Stimulated activated CD8-positive, alpha-beta memory T cell treated with anti-CD3 and anti-CD28 coated beads, Interleukin-12 subunit alpha, Interleukin-12 subunit beta, amount 100 ng/mL, for 4 hours (primary cell): ENCODE results near the gene PTGDS.

Experiments used
- DNase-seq: peaks from one replicate; pipeline ENCODE4 v3.0.0-alpha.2; 2020; ENCODE audit warnings: low read depth

PTGDS gene

GRCh38 chr9:136945333-136946227, 31.7 kb upstream of the PTGDS start:
- DNase-seq, result no peak

DNA sequence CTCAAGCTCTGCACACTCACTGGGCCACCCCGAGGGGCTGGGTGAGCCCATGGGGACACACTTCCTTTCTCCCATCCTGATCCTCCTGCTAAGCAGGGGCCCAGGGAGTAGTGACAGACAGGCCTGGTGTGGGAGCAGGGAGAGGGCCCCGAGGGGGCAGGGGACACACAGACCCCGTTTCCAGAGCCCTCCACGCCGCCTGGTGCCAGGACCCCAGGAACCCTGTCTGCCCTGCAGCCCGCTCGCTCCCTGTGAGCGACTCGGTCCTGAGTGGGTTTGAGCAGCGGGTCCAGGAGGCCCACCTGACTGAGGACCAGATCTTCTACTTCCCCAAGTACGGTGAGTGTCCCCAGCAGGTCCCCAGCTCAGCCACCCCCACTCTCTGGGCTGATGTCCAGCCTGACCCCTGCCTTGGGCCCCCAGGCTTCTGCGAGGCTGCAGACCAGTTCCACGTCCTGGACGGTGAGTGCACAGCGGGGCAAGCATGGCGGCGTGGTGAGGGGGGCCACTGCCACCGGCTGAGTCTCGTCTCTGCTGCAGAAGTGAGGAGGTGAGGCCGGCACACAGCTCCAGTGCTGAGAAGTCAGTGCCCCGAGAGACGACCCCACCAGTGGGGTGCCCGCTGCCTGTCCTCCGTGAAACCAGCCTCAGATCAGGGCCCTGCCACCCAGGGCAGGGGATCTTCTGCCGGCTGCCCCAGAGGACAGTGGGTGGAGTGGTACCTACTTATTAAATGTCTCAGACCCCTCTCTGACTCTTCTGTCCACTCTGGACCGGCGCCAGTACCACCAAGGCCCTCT, 30.9 kb upstream of the PTGDS start:
- no peak for DNase-seq

- DNase-seq, result no peak
These were observed 30.0 kb upstream of the PTGDS start for GRCh38 chr9:136947028-136947891.

- no peak for DNase-seq
These were observed 29.3 kb upstream of the PTGDS start for GRCh38 chr9:136947955-136948510.

DNA sequence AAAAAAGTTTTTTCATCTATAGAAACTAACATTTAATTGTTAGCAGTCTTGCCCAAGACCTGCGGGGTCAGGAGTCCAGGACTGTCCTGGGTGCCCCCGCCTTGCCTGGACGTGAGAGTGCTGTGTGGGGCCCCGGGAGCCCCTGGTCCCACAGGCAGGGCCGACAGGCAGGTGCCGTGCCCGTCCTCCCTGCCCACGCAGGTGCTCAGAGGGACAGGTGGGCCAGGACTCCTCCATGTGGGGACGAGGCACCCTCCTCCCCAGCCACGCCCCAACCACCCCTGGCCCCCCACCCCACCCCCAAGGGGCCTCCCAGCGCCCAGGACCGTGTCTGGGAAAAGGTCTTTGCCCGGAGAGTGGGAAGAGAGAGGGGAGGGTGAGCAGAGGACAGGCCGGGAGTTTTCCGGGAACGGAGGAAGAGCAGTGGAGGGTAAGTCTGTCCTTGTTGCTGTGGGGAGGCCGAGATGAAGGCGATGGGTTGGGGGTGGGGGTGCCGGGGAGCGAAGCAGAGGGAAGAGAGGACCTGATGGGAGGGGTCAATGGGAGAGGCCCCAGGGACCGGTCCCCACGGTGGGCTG, 28.0 kb upstream of the PTGDS start:
- DNase-seq, result no peak

DNA sequence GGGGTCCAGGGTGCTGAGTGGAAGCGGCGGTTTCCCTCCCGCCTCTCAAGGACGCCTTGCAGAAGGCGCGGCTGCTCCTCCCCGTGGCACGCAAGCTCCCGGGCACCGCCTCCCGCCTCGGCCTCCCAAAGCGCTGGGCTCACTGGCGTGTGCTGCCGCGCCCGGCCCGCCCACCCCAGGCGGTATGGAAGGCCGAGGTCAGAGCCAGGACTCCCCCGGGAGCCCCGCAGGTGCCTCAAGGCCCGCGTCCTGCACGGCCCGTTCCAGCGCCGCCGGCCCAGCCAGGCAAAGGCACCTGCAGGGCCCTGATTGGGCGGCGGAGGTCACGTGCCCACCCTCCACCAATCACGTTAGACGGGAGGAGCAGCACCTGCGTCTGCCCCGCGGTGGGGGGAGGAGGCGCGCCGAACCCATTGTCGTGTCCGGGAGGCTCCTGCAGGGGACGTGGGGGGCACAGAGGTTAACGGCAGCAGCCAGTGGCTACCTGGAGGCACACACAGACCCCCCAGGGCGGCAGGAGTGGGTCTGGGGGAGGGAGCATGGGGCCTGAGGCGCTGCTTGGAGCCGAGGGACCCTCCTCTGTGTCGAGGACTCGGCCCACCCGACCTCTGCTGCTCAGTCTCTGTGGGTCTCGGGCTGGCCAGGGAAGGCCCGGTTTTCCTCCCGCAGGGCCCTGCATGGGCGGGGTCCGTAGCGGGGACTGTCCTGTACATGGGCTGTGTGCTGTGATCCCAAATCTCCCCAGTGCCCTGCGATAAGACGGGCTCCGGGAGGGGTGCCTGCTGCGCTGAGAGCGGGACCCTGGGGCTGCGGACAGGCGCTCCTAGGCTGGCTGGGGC, 27.3 kb upstream of the PTGDS start:
- peak; percentile 95 for DNase-seq

DNA sequence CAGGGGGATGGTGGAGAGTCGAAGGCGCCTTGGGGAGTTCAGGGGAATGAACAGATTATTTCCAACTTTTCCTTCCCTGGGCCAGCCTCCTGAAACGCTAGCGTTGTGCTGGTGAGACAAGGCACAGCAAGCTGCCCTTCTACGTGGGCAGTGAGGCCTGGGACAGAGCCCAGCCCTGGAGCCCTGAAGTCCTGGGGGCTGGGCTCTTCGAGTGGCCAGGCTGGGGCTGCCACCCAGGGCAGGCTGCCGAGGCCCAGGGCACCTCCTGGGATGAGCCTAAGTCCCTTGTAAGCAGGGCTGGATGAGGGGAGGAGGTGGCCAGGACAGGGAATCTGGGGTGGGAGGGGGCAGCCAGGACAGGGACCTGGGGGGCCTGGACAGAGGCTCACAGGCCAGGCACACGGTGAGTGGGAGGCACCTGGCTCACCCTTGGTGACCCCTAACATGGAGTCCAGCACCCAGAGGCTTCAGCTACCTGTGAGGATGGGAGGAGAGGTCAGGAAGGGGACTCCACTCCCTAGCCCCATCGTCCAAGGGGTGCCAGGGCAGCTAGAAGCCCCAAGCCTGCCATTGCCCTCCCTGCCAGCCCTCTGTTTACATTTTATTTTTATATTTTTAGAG, 26.5 kb upstream of the PTGDS start:
- DNase-seq, result no peak

GRCh38 chr9:136951541-136952320, 25.6 kb upstream of the PTGDS start, which contains the start of gene LCN12:
LCN12 (plus strand) TSS chr9:136952273; CDS start chr9:136952328, 55 bp downstream.
- DNase-seq, result no peak

DNA sequence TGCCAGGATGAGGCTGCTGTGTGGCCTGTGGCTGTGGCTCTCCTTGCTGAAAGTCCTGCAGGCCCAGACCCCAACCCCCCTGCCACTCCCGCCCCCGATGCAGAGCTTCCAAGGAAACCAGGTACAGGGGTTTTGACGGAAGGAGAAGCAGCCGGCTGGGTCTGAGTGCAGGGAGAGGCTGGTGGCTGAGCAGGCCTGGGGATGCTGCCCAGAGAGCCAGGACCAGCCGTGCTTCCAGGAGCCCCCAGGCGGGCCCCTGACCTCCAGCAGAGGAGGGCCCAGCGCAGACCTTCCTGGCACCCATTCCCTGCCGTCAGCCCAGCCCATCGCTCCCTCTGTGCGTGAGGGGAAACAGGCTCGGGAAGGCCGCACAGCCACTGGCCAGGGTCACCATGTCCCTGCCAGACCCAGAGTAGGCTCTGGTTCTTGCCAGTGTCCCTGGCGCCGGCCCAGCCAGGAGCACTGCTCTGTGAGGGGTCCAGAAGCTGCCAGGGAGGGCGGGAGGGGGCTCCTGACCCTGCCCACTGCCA, 24.9 kb upstream of the PTGDS start:
- no peak for DNase-seq

GRCh38 chr9:136952876-136953770, 24.2 kb upstream of the PTGDS start:
- no peak for DNase-seq

GRCh38 chr9:136953771-136954269, 23.5 kb upstream of the PTGDS start:
- no peak for DNase-seq

DNA sequence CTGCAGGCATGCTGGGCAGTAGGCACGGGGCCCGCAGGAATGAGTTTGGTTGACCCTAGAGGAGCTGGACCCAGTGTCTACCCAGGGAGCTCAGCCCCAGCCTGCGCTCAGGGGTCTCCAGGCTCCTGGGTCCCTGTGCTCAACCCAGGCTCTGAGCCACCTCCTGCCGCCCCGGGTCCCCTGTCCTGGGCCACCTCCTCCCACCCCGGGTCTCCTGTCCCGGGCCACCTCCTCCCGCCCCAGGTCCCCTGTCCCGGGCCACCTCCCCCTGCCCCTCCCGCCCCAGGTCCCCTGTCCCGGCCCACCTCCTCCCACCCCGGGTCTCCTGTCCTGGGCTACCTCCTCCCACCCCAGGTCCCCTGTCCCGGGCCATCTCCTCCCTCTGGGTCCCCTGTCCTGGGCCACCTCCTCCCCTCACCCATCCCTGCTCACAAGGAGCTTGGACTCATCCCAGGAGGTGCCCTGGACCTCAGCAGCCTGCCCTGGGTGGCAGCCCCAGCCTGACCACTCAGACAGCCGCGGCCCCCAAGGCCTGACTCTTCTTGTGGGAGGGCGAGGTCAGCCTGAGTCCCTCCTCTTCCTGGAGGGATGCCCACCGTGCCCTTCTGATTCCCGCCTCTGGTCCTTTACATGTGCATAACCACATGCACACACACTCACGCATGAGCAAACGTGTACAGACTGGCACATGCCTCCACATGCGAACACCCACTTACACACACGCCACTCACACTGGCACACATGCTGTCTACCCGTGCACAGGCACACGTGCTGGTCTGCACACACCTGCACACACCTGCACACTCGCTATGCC, 22.8 kb upstream of the PTGDS start:
- DNase-seq, result no peak

- DNase-seq, result no peak
These were observed 21.9 kb upstream of the PTGDS start for GRCh38 chr9:136955202-136955942.

GRCh38 chr9:136955943-136956335, 21.4 kb upstream of the PTGDS start:
- DNase-seq, result no peak

GRCh38 chr9:136956604-136957003, 20.7 kb upstream of the PTGDS start:
- no peak for DNase-seq

GRCh38 chr9:136957461-136957860, 19.8 kb upstream of the PTGDS start:
- DNase-seq, result no peak
